NCI-H1930 (cell line): ENCODE results near the gene CPSF4.
"Not testable (repeated sequence)": the region's sequence is repeated elsewhere in the genome, so short reads cannot be mapped to it uniquely, and the experiment has no call there.

Experiments
- DNase-seq, 2 experiments: peaks; one replicate each; lab custom pipeline; 2025; lab: John Stamatoyannopoulos, UW

The CPSF4 gene

DNA sequence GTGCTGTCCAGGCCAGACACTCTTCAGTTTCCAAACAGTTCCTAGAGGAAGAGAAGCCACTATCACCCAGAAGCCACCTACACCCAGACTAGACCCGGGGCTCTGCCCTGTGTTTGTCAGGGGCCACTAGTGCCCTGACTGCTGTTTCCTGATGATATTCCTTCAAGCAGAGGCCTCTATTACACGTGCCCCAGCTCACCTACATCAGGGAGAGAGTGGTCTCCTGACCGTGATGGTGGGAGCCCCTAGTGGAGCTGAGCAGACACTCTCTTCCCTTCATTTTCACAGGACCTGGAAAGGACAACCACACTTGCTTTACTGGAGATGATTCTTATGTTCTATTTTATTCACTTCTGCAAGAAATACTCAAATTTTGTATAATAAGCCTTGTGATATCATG, 52.1 kb downstream of the CPSF4 start:
- DNase-seq: no peak

GRCh38 chr7:99493823-99494222, 55.1 kb downstream of the CPSF4 start:
- no peak for DNase-seq

DNA sequence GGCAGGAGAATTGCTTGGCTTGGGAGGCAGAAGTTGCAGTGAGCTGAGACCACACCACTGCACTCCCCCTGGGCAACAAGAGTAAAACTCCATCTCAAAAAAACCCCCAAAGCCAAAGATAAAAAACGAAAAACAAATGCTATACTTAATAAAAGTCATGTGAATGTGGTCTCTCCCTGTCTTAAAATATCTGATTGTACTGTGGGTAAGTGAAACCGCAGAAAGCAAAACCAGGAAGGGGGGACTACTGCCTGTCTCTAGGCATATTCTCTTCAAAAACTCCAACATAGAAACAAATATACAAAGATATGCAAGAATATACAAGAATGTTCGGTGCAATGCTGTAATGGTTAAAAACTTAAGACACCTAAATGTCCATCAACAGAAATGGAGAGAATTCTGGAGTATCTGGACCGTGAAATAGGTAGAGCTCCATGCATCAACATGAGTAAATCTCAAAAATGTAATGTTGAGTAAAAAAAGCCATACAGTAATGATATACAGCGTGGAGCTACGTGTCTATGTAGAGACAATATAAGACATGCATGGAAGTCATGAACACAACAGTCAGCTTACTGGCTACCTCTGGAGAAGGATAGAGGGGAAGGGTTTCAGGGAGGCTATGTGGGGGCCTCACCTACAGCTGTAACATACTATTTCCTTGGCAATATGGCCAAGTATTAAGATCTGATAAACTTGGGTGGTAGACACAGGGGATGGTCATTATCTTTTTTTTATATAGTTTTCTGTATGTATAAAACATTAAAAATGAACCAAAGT, 59.2 kb downstream of the CPSF4 start:
- no peak for DNase-seq

- no peak for DNase-seq
Observed at GRCh38 chr7:99498546-99498944, 59.8 kb downstream of the CPSF4 start.

DNA sequence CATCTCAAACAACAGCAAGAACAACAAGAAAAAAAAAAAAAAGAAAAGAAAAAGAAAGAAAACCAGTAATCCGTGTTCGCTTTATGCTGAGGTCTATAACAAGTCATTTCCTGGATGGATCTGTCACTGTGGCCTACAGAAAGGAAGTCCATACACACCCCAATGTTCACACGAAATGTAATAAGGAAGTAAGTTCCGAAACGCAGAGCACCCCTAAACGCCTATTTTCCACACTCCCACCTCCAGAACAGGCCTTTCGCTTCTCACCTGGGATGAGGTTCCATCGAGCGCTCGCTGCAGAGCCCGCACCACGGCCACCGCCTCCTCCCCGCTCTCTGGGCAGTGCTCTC, 60.6 kb downstream of the CPSF4 start:
- no peak for DNase-seq

- peak; percentile 93 to 95 for DNase-seq
Observed at GRCh38 chr7:99499721-99500636, 61.2 kb downstream of the CPSF4 start, which contains the start of gene ZNF394. ZNF394 (minus strand) TSS chr7:99500281; CDS start chr7:99500093, 188 bp downstream.

GRCh38 chr7:99500637-99501009, 61.9 kb downstream of the CPSF4 start:
- no peak for DNase-seq

- DNase-seq: not testable (repeated sequence)
Observed at GRCh38 chr7:99501236-99501635, 62.5 kb downstream of the CPSF4 start.

- peak; percentile 98 to 99 for DNase-seq
Observed at GRCh38 chr7:99504281-99504602, 65.5 kb downstream of the CPSF4 start.

DNA sequence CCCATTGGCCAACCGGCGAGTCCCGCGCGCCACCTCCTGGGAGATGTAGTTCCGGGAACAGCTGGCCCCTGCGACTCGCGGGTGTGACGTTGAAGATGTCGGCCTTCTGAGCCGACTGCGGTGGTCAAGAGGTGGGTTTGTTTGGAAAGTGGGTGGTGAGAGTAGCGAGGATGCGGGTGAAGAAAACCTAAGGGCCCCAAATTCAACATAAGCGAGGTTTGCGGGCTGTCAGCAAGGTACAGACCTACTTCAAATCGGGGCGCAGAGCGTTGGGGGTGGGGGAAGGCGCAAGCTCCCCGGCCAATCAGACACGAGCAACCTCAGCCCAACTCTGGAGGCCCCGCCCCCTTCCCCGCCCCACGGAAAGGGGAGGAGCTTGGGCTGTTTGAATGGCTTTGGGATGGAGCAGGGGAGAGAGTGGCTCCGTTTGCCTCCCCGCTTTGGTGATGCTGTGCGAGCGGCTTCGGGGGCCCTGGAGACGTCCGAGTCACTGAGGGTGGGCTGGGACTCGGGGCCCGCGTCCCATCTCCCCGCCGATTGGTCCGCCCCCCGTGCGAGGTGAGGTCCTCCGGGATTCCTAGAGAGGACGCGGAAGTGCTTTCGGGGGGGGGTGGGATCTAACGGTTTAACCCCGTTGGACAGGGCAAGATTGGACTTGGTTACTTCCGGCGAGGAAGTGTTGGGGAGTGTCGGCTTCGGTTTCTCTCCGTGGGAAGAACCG, 66.0 kb downstream of the CPSF4 start, which contains the start of gene ZKSCAN5:
Gene ZKSCAN5, plus strand, starts transcription at position 60 of the 721 bp plus-strand sequence. CDS start 1,383 bp downstream, outside the sequence.
- peak; percentile 96 to 98 for DNase-seq

GRCh38 chr7:99505324-99505662, 66.5 kb downstream of the CPSF4 start:
- DNase-seq: no peak
